ENCODE results near the gene ZDHHC14.

GRCh38 chr6:157665180-157665579 is 284.2 kb downstream of the ZDHHC14 start:
- TF ChIP-seq POLR2A (IDR thresholded peaks at IDR 0.05) (no peak), CTCF (IDR thresholded peaks at IDR 0.05) (no peak)

Data from thyroid gland (tissue), 4 donors.